CD4-positive, alpha-beta T cell treated with Interferon gamma for 1 hour (primary cell): ENCODE results near the gene NBPF15.
"Not testable (repeated sequence)": the region's sequence is repeated elsewhere in the genome, so short reads cannot be mapped to it uniquely, and the experiment has no call there.

Source experiments
- DNase-seq: peaks from one replicate; pipeline ENCODE4 v3.0.0-alpha.2; 2020

Gene NBPF15

GRCh38 chr1:144461136-144461759, at the start of gene NBPF15:
Gene NBPF15, minus strand, starts transcription at chr1:144461669. Its CDS starts 21,666 bp downstream, at chr1:144440003.
- peak; percentile 73 for DNase-seq

- DNase-seq = not testable (repeated sequence)
Measured at GRCh38 chr1:144496429-144496828, 35.0 kb upstream of the NBPF15 start.

GRCh38 chr1:144494130-144494529, 32.7 kb upstream of the NBPF15 start:
- DNase-seq = not testable (repeated sequence)

GRCh38 chr1:144490394-144490793, 28.9 kb upstream of the NBPF15 start:
- DNase-seq = peak; percentile 2

- DNase-seq = not testable (repeated sequence)
Measured at GRCh38 chr1:144487002-144487401, 25.5 kb upstream of the NBPF15 start.

- not testable (repeated sequence) for DNase-seq
Measured at GRCh38 chr1:144485048-144485993, 23.9 kb upstream of the NBPF15 start.

GRCh38 chr1:144473897-144474296, 12.4 kb upstream of the NBPF15 start:
- not testable (repeated sequence) for DNase-seq

- not testable (repeated sequence) for DNase-seq
Measured at GRCh38 chr1:144471434-144471833, 10.0 kb upstream of the NBPF15 start.

GRCh38 chr1:144461778-144462177, 309 bp upstream of the NBPF15 start:
- DNase-seq = not testable (repeated sequence)

- peak; percentile 14 for DNase-seq
Measured at GRCh38 chr1:144460686-144461085, 783 bp downstream of the NBPF15 start.

GRCh38 chr1:144442402-144442801, 19.1 kb downstream of the NBPF15 start:
- DNase-seq = not testable (repeated sequence)

- DNase-seq = not testable (repeated sequence)
Measured at GRCh38 chr1:144439737-144440136, 21.7 kb downstream of the NBPF15 start.

GRCh38 chr1:144418891-144419694, 42.4 kb downstream of the NBPF15 start:
- DNase-seq = peak; percentile 74

GRCh38 chr1:144413404-144414118, 47.9 kb downstream of the NBPF15 start:
- DNase-seq = not testable (repeated sequence)

GRCh38 chr1:144412491-144413403, 48.7 kb downstream of the NBPF15 start:
- DNase-seq = peak; percentile 94

GRCh38 chr1:144412068-144412471, 49.4 kb downstream of the NBPF15 start:
- peak; percentile 93 for DNase-seq

- not testable (repeated sequence) for DNase-seq
Measured at GRCh38 chr1:144402807-144403206, 58.7 kb downstream of the NBPF15 start.

- not testable (repeated sequence) for DNase-seq
Measured at GRCh38 chr1:144371651-144372050, 89.8 kb downstream of the NBPF15 start.
